K562 (cell line): ENCODE measurements around the gene CCDC27. TPM values are rescaled to one million over a fixed set of nuclear protein-coding genes. Genes with fewer than 3 reads are reported as not detected.

Experiments used
- GTF2B ChIP-seq: IDR thresholded peaks from 2 replicates; pipeline ENCODE4 v1.6.1; 2011; ENCODE audit not compliant: insufficient read length; ENCODE audit errors: extremely low read depth
- JUNB ChIP-seq: fragments of 450-650 bp; formaldehyde crosslinking; conservative IDR thresholded peaks from 2 replicates; pipeline ENCODE4 v1.4.0; 2020; ENCODE audit warnings: mild to moderate bottlenecking
- KLF6 ChIP-seq: fragments of 250-450 bp; sonication (Bioruptor Pico); IDR thresholded peaks from 2 replicates; pipeline ENCODE4 v1.4.0; 2020; ENCODE audit warnings: mild to moderate bottlenecking, moderate library complexity, borderline replicate concordance
- MBD2 ChIP-seq: sonication (generic); IDR thresholded peaks from 2 replicates; pipeline ENCODE4 v1.6.1; 2016; ENCODE audit warnings: low read depth, borderline replicate concordance
- MED1 ChIP-seq: sonication (generic); formaldehyde crosslinking; IDR thresholded peaks from 2 replicates; pipeline ENCODE4 v1.8.1; 2023; ENCODE audit warnings: missing genetic modification reagents, borderline replicate concordance
- MEF2D ChIP-seq: conservative IDR thresholded peaks from 2 replicates; pipeline ENCODE4 v1.6.1; 2016; ENCODE audit warnings: low read depth, missing genetic modification characterization, missing compliant biosample characterization
- MYC ChIP-seq, 2 experiments: fragments of 250-450 bp in 1 of 2; sonication (Bioruptor Pico) in 1 of 2; IDR thresholded peaks; 2 replicates each; pipeline versions ENCODE4 v1.5.1 to v1.6.1; 2012 to 2021; ENCODE audit warnings: low read depth in 2 of 2, borderline replicate concordance in 1 of 2, improper control_type of control experiment in 1 of 2, low read length in 1 of 2, mild to moderate bottlenecking in 1 of 2, moderate library complexity in 1 of 2
- MYNN ChIP-seq, 2 experiments: sonication (generic); formaldehyde crosslinking in 1 of 2; IDR thresholded peaks; 2 replicates each; pipeline versions ENCODE4 v1.5.0 to v1.6.1; 2016 to 2020; ENCODE audit warnings: antibody characterized with exemption in 1 of 2, missing genetic modification reagents in 1 of 2
- NEUROD1 ChIP-seq: fragments of 150-350 bp; IDR thresholded peaks from 2 replicates; pipeline ENCODE4 v1.6.1; 2014; ENCODE audit warnings: borderline replicate concordance, low read length, low read depth; ENCODE audit not compliant: partially characterized antibody
- NFE2L1 ChIP-seq: fragments of 450-650 bp; IDR thresholded peaks from 2 replicates; pipeline ENCODE4 v1.6.1; 2016; ENCODE audit warnings: missing genetic modification characterization, low read depth, mild to moderate bottlenecking, missing compliant biosample characterization, moderate library complexity, borderline replicate concordance
- POLR2B ChIP-seq: fragments of 450-650 bp; IDR thresholded peaks from 2 replicates; pipeline ENCODE4 v1.6.1; 2018; ENCODE audit warnings: low read depth; ENCODE audit not compliant: partially characterized antibody
- RB1 ChIP-seq: fragments of 450-650 bp; IDR thresholded peaks from 2 replicates; pipeline ENCODE4 v1.6.1; 2017; ENCODE audit warnings: low read depth, mild to moderate bottlenecking
- RBM22 ChIP-seq: fragments of 200-400 bp; formaldehyde crosslinking; IDR thresholded peaks from 2 replicates; pipeline ENCODE4 v1.6.1; 2018; ENCODE audit warnings: low read length, low read depth; ENCODE audit not compliant: poor library complexity, severe bottlenecking
- SMARCB1 ChIP-seq: IDR thresholded peaks from 2 replicates; pipeline ENCODE4 v1.6.1; 2011; ENCODE audit warnings: improper control_type of control experiment, low read depth; ENCODE audit not compliant: insufficient read length
- SP1 ChIP-seq: sonication (generic); formaldehyde crosslinking; IDR thresholded peaks from 2 replicates; pipeline ENCODE4 v1.8.1; 2022; ENCODE audit warnings: mild to moderate bottlenecking, missing genetic modification reagents
- TCF15 ChIP-seq: fragments of 250-450 bp; sonication (Bioruptor Pico); IDR thresholded peaks from 2 replicates; pipeline ENCODE4 v1.8.0; 2022; ENCODE audit warnings: moderate library complexity, mild to moderate bottlenecking, inconsistent platforms
- TFE3 ChIP-seq: fragments of 450-650 bp; formaldehyde crosslinking; IDR thresholded peaks from 2 replicates; pipeline ENCODE4 v1.4.0; 2020; ENCODE audit warnings: mild to moderate bottlenecking, mixed read lengths
- U2AF2 ChIP-seq: fragments of 200-400 bp; formaldehyde crosslinking; optimal IDR thresholded peaks from 2 replicates; pipeline ENCODE3; 2017; ENCODE audit warnings: low read depth, mild to moderate bottlenecking, low read length
- ZNF133 ChIP-seq: fragments of 250-450 bp; sonication (Bioruptor Pico); IDR thresholded peaks from 2 replicates; pipeline ENCODE4 v1.4.0; 2020; ENCODE audit warnings: mild to moderate bottlenecking
- ZNF143 ChIP-seq: sonication (generic); formaldehyde crosslinking; IDR thresholded peaks from 2 replicates; pipeline ENCODE4 v1.9.0; 2022; ENCODE audit warnings: mild to moderate bottlenecking, missing genetic modification reagents
- ZNF224 ChIP-seq: sonication (generic); formaldehyde crosslinking; IDR thresholded peaks from 2 replicates; pipeline ENCODE4 v1.8.0; 2022; ENCODE audit warnings: mild to moderate bottlenecking, missing genetic modification reagents
- ZNF408 ChIP-seq: fragments of 250-450 bp; sonication (Bioruptor Pico); IDR thresholded peaks from 2 replicates; pipeline ENCODE4 v1.4.0; 2020; ENCODE audit warnings: low read depth, mild to moderate bottlenecking, moderate library complexity
- ZNF584 ChIP-seq: fragments of 200-800 bp; sonication (Bioruptor generic); IDR thresholded peaks from 2 replicates; pipeline ENCODE4 v1.6.1; 2016; ENCODE audit warnings: low read depth, mild to moderate bottlenecking, missing genetic modification characterization, missing compliant biosample characterization
- ZNF696 ChIP-seq: fragments of 250-450 bp; sonication (Bioruptor Pico); conservative IDR thresholded peaks from 2 replicates; pipeline ENCODE4 v1.4.0; 2020; ENCODE audit warnings: mild to moderate bottlenecking, moderate library complexity
- polyA plus RNA-seq, 8 experiments: library from polyadenylated mRNA; depleted of rRNA in 4 of 8; stranded (reverse) in 5 of 8; unstranded in 3 of 8; fragments of >200 nt; fragmentation: Nextera tagmentation in 2 of 8; fragmentation: Illumina TruSeq in 1 of 8; extraction: Ambion mirVana in 2 of 8; extraction: Trizol in 1 of 8; gene quantifications; 2 replicates each; pipeline versions ENCODE4 v1.2.1 to v1.2.3, GENCODE V29; 2011 to 2014; ENCODE audit warnings: inconsistent platforms in 1 of 8, missing spikeins in 1 of 8
- total RNA-seq, 7 experiments: library from RNA; depleted of rRNA in 6 of 7; stranded (reverse); fragments of >200 nt in 6 of 7; fragmentation: Illumina TruSeq in 2 of 7; extraction: Trizol in 2 of 7; gene quantifications; 2 replicates each; pipeline versions ENCODE4 v1.2.1 to v1.2.3, GENCODE V29; 2011 to 2021; ENCODE audit warnings: low replicate concordance in 1 of 7

The CCDC27 gene
- total and polyA plus RNA-seq, 9 of the 15 experiments (the other 6 are each of a cell fraction or from before 2014, with no cell fraction given): 0.01 to 0.04 TPM; not detected in 7

- TF ChIP-seq MYC (IDR thresholded peaks at IDR 0.05; ENCODE audit: low read depth, low read length) (peak; percentile 86), MYC (CRISPR knock-in tag; IDR thresholded peaks at IDR 0.05; ENCODE audit: borderline replicate concordance, low read depth) (no peak), MED1 (CRISPR knock-in tag) (no peak), JUNB (no peak), MBD2 (no peak; the same call in 1 of the 2 replicates), ZNF143 (CRISPR knock-in tag) (no peak), RB1 (peak; percentile 86), ZNF133 (CRISPR knock-in tag) (no peak), ZNF584 (CRISPR knock-in tag) (no peak), POLR2B (peak; percentile 63), KLF6 (no peak), GTF2B (no peak), NEUROD1 (no peak), NFE2L1 (tag) (no peak), SP1 (CRISPR knock-in tag) (0 out of 2 replicates have a peak, but pooled peaks have one; percentile 29), MYNN (IDR thresholded peaks at IDR 0.05) (no peak), MYNN (CRISPR knock-in tag; IDR thresholded peaks at IDR 0.05) (no peak), ZNF696 (CRISPR knock-in tag) (no peak), U2AF2 (no peak), SMARCB1 (no peak), TCF15 (CRISPR knock-in tag) (no peak), MEF2D (tag) (no peak), ZNF224 (CRISPR knock-in tag) (no peak), TFE3 (no peak), RBM22 (no peak), ZNF408 (CRISPR knock-in tag) (no peak)
These were observed 19.9 kb downstream of the CCDC27 start (continued) for GRCh38 chr1:3772027-3772714.
